ENCODE data around the gene DDX42. TPM values are rescaled to one million over a fixed set of nuclear protein-coding genes. Genes with fewer than 3 reads are reported as not detected.

Gene DDX42
- total and polyA plus RNA-seq, 8 donors: 42.7 to 346 (median 186) TPM

DNA sequence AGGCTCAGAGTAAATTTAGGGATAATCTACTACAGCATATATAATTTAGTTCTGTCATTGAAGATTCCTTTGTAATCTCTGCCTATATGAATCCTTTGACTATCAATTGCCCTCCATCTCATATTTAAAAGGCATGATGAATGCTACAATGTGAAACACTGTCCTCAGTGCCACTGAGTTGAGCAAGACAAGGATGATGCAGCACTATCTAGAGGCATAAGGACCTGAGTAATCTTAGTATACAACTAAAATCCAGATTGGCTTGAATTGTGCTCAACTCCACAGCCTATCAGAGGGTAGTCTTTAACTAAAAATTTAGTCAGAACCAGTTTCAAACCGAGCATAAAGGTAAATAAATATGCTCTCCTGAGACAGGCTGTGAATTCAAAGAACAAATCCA lies 20.8 kb upstream of the DDX42 start:
- Histone ChIP-seq H3K27ac (no peak overlapping the region), H3K36me3 (peaks cover 55 to 100% (median 98%) of the 10 kb centered on the region in 4 donors)

DNA sequence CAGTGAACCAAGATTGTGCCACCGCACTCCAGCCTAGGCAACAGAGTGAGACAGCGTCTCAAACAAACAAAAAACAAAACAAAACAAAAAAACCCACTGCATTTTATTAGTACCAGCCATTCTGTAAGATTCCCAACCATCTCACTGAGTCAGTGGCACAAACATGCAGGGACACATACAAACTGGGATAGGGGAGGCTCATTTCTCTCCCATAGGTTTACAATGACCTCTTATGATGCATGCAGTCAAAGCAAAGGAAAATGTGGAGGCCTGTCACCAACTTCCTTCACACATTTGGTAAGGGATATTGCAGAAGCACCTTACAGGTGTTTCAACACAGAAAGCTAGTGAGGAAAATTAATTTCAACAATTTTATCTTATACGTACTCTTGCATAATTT lies 19.9 kb upstream of the DDX42 start:
- WGBS, 5 donors: 89 to 97% (median 95%) methylated on average over 3 of the region's 3 CpGs
- H3K4me3 ChIP-seq: no peak overlapping the region
- H3K9me3 ChIP-seq: no peaks in the 10 kb centered on the region
- TF ChIP-seq POLR2AphosphoS5 (IDR thresholded peaks at IDR 0.05) (no peak), POLR2A (IDR thresholded peaks at IDR 0.05) (no peak), EP300 (IDR thresholded peaks at IDR 0.05) (no peak)
- TF ChIP-seq, protein P1, sequence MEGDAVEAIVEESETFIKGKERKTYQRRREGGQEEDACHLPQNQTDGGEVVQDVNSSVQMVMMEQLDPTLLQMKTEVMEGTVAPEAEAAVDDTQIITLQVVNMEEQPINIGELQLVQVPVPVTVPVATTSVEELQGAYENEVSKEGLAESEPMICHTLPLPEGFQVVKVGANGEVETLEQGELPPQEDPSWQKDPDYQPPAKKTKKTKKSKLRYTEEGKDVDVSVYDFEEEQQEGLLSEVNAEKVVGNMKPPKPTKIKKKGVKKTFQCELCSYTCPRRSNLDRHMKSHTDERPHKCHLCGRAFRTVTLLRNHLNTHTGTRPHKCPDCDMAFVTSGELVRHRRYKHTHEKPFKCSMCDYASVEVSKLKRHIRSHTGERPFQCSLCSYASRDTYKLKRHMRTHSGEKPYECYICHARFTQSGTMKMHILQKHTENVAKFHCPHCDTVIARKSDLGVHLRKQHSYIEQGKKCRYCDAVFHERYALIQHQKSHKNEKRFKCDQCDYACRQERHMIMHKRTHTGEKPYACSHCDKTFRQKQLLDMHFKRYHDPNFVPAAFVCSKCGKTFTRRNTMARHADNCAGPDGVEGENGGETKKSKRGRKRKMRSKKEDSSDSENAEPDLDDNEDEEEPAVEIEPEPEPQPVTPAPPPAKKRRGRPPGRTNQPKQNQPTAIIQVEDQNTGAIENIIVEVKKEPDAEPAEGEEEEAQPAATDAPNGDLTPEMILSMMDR (IDR thresholded peaks at IDR 0.05): no peak
- H3K27me3 ChIP-seq: no peaks in the 10 kb centered on the region
- H3K36me3 ChIP-seq: peaks cover 48 to 100% (median 97%) of the 10 kb centered on the region in 4 donors
- no peak overlapping the region for H3K27ac ChIP-seq
- peaks cover 0 to 19% (median 2%) of the 10 kb centered on the region in 4 donors for H3K4me1 ChIP-seq
- intact Hi-C loops (cut with DNase I; ENCODE audit: low total_unique reads): no loop called here
- no peak for DNase-seq

More for the DNA sequence above, 20.8 kb upstream of the DDX42 start:
- Histone ChIP-seq H3K4me3 (no peak overlapping the region), H3K9me3 (no peaks in the 10 kb centered on the region), H3K27me3 (no peaks in the 10 kb centered on the region), H3K4me1 (peaks cover 0 to 17% (median 2%) of the 10 kb centered on the region in 4 donors)
- intact Hi-C loops (cut with DNase I; ENCODE audit: low total_unique reads): no loop called here
- DNase-seq: no peak
- WGBS, 5 donors: 54 to 78% (median 73%) methylated on average over 1 of the region's 1 CpG
- TF ChIP-seq POLR2A (IDR thresholded peaks at IDR 0.05): no peak
- TF ChIP-seq, protein P1 (IDR thresholded peaks at IDR 0.05): no peak
- no peak for TF ChIP-seq POLR2AphosphoS5 (IDR thresholded peaks at IDR 0.05)
- TF ChIP-seq EP300 (IDR thresholded peaks at IDR 0.05): no peak

DNA sequence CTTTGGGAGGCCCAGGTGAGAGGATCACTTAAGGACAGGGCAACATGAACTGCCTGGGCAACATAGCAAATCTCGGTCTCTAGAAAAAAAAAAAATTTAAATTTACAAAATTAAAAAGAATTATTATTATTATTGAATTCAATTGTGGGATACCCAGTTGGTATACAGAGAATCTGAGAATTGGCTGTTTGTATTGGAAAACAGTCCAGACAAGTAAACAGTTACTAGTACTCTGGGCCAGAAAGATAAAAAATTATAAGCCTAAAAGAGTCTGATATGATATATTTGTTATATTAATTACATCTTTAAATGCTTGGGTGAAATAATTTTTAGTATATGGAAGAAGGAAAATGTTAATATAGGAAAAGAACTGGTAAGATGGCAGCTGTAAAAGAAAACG lies 15.5 kb upstream of the DDX42 start:
- no peak for TF ChIP-seq POLR2AphosphoS5 (IDR thresholded peaks at IDR 0.05)
- TF ChIP-seq, protein P1 (IDR thresholded peaks at IDR 0.05): no peak
- TF ChIP-seq POLR2A (IDR thresholded peaks at IDR 0.05): no peak
- TF ChIP-seq EP300 (IDR thresholded peaks at IDR 0.05): no peak
- H3K27me3 ChIP-seq: no peaks in the 10 kb centered on the region
- DNase-seq: no peak
- intact Hi-C loops (cut with DNase I; ENCODE audit: low total_unique reads): no loop called here
- H3K27ac ChIP-seq: no peak overlapping the region
- H3K9me3 ChIP-seq: no peaks in the 10 kb centered on the region
- H3K4me1 ChIP-seq: peaks cover 0 to 38% (median 14%) of the 10 kb centered on the region in 4 donors
- 59 to 87% (median 79%) methylated on average over 2 of the region's 2 CpGs for WGBS, 5 donors
- no peak overlapping the region for H3K4me3 ChIP-seq
- peaks cover 42 to 97% (median 93%) of the 10 kb centered on the region in 4 donors for H3K36me3 ChIP-seq

DNA sequence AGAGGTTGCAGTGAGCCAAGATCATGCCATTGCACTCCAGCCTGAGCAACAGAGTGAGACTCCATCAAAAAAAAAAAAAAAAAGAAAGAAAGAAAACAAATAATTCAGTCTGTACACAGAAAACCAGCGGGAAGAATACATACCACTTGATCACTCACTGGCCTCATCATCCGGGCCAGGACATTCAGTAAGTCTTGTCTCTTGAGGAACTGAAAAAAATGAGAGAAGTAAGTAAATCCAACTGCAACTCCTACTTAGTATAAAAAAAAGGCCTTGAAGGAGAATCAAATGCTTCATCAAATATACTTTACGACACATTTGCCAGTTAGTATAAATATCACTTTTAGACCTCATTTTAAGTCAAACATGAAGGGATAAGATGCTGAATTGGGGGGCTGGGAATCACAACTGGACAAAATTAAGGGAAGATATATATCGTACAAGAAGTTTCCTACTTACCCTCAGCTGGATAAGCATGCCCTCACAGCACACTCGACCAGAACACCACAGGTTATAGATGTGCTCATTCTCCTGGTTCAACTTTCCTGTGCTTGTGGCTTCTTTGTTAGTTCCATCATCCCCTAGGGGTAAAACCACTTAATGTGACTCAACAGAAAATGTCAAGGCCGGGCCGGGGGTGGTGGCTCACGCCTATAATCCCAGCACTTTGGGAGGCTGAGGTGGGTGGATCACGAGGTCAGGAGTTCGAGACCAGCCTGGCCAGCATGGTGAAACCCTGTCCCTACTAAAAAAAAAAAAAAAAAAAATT lies 13.0 kb upstream of the DDX42 start:
- H3K36me3 ChIP-seq: peaks cover 40 to 95% (median 93%) of the 10 kb centered on the region in 4 donors
- TF ChIP-seq POLR2A (IDR thresholded peaks at IDR 0.05) (no peak), POLR2AphosphoS5 (IDR thresholded peaks at IDR 0.05) (no peak), EP300 (IDR thresholded peaks at IDR 0.05) (no peak)
- TF ChIP-seq, protein P1 (IDR thresholded peaks at IDR 0.05): no peak
- DNase-seq: no peak
- intact Hi-C loops (cut with DNase I; ENCODE audit: low total_unique reads): no loop called here
- peak overlapping the region in 3 of 5 donors; percentile 32 to 66 (median 62) for H3K27ac ChIP-seq
- WGBS, 5 donors: 74 to 90% (median 84%) methylated on average over 10 of the region's 10 CpGs
- peaks cover 0 to 38% (median 15%) of the 10 kb centered on the region in 4 donors for H3K4me1 ChIP-seq
- no peak overlapping the region for H3K4me3 ChIP-seq
- H3K9me3 ChIP-seq: no peaks in the 10 kb centered on the region
- H3K27me3 ChIP-seq: no peaks in the 10 kb centered on the region
